Measurements from ENCODE around the gene MYH9.

MYH9 gene

GRCh38 chr22:36385491-36386350 lies 2.0 kb downstream of the MYH9 start:
- DNase-seq: peak; percentile 67

GRCh38 chr22:36384766-36385481 lies 2.8 kb downstream of the MYH9 start:
- peak; percentile 42 for DNase-seq

GRCh38 chr22:36383110-36383581 lies 4.6 kb downstream of the MYH9 start:
- peak; percentile 62 for DNase-seq

- no peak for DNase-seq
Observed at GRCh38 chr22:36381513-36382128, 6.1 kb downstream of the MYH9 start.

GRCh38 chr22:36379593-36380361 lies 8.0 kb downstream of the MYH9 start:
- DNase-seq: peak; percentile 52

GRCh38 chr22:36378869-36379217 lies 8.9 kb downstream of the MYH9 start:
- no peak for DNase-seq

GRCh38 chr22:36378080-36378868 lies 9.5 kb downstream of the MYH9 start:
- no peak for DNase-seq

GRCh38 chr22:36377022-36377631 lies 10.6 kb downstream of the MYH9 start:
- DNase-seq: peak; percentile 49

GRCh38 chr22:36376265-36376664 lies 11.5 kb downstream of the MYH9 start:
- DNase-seq: no peak

GRCh38 chr22:36375071-36375980 lies 12.4 kb downstream of the MYH9 start:
- no peak for DNase-seq

GRCh38 chr22:36374603-36375024 lies 13.2 kb downstream of the MYH9 start:
- DNase-seq: peak; percentile 70

- DNase-seq: no peak
Observed at GRCh38 chr22:36373258-36373579, 14.5 kb downstream of the MYH9 start.

- no peak for DNase-seq
Observed at GRCh38 chr22:36371920-36372319, 15.8 kb downstream of the MYH9 start.

GRCh38 chr22:36369922-36370791 lies 17.6 kb downstream of the MYH9 start:
- DNase-seq: peak; percentile 33

GRCh38 chr22:36369004-36369921 lies 18.5 kb downstream of the MYH9 start:
- peak; percentile 67 for DNase-seq

- peak; percentile 38 for DNase-seq
Observed at GRCh38 chr22:36368359-36368983, 19.3 kb downstream of the MYH9 start.

GRCh38 chr22:36367479-36367878 lies 20.3 kb downstream of the MYH9 start:
- no peak for DNase-seq

GRCh38 chr22:36367066-36367465 lies 20.7 kb downstream of the MYH9 start:
- no peak for DNase-seq
